T-helper 1 cell (primary cell): ENCODE measurements around the gene SIMC1.

Source experiments
- DNase-seq, 5 donors: peaks; one replicate each; pipeline ENCODE4 v3.0.0-alpha.2; 2012 to 2020

Gene SIMC1

DNA sequence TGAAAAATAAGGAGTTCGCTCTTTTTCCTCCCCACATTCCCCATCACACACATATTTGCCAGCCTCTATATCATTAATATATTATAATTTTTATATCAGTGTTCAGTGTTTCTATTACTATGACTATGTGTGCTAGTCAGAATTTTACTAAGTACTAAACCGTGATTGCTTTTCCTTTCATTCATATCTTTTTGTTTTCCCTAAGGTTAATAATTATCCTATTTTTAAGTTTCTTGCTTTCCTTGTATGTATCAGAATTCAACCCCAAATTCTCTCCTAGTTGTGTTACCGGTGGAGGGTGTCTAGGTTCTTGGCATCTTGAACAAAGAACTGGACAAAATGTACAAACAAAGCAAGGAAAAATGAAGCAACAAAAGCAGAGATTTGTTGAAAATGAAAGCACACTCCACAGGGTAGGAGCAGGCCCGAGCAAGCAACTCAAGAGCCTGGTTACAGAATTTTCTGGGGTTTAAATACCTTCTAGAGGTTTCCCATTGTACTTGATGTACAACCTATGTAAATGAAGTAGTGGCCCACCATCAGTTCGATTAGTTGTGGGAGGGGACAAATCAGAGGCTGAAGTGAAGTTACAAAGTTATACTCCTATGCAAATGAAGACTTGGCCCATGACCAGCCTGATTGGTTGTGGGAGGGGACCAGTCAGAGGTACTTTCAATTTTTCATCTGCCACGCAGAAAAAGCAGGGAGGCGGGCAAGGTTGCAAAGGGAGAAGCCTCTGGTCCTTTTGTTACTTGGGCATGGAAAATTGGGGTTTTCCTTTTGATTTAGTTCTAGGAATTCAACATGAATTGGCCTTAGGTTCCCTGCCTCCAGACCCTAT, 79.5 kb downstream of the SIMC1 start:
- no peak for DNase-seq

DNA sequence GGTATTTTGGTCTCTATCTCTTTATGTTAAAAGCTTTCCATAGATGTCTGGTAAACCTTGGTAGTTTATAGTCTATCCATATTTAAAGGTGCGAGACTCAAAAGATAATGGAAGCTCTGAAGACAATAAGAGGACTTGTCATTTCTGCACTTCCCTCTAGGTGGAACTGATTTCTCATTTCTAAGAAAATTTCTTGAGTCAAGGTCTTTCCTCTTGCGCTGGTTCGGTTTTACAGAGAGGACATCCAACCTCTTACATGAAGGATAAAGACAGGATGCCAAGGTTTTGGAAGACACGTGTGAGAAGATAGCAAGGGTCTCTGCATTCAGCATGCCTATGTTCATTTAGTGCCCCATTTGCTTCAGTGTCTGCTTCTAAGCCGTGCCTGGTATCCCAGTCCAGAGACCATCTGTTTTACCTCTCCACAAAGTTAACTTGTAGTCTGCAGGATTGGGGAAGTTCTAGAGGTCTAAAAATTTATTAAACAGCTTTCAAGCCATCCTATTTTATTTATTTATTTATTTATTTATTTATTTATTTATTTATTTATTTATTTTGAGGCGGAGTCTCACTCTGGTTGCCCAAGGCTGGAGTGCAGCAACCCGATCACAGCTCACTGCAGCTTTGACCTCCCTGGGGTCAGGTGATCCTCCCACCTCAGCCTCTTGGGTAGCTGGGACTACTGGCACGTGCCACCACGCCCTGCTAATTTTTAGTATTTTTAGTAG, 81.8 kb downstream of the SIMC1 start:
- DNase-seq = no peak

DNA sequence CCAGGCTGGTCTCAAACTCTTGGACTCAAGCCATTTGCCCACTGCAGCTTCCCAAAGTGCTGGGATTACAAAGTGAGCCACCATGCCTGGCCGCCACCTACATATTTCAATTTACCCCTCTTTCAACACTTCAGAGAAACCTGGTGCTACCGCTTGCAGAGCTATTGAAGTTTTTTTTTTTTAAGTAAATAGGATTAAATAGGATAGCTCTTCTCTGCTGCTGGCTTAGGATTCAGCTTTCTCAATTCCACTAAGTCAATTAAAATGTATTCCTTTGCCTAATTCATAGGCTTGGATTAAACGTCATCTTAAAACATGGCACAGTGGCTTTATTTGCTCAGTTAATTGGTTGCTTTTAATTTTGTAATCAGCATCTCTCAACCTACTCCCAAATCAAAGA, 82.4 kb downstream of the SIMC1 start:
- DNase-seq = no peak

DNA sequence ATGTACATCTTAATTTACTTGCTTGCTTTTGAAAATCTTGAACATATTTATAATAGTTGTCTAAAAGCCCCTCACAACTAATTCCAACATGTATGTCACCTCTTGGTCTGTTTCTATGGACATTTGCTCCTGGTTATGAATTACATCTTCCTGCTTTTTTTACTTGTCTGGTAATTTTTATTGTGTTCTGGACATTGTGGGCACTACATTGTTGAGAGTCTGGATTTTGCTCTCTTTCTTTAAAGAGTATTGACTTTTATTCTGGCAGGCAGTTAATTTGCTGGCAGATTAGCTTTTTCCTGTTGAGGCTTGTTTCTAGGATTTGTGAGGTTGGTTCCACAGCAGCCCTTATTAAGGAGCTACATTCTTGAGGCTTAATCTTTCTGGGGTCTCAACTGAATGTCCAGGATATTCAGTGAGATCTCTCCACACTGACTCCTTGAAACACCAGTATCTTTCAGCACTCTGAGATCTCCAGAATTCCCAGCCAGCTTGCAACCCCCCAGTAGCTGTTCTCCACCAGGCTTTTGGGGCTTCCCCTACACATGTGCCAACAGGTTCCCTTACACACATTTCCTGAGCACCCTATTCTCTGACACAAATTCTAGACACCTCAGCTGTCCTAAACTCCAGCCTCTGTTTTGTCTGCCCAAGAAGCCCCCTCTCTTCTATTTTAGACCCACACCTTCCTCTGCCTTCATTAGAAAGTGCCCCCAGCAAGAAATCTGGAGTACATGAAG, 96.0 kb downstream of the SIMC1 start:
- no peak for DNase-seq

DNA sequence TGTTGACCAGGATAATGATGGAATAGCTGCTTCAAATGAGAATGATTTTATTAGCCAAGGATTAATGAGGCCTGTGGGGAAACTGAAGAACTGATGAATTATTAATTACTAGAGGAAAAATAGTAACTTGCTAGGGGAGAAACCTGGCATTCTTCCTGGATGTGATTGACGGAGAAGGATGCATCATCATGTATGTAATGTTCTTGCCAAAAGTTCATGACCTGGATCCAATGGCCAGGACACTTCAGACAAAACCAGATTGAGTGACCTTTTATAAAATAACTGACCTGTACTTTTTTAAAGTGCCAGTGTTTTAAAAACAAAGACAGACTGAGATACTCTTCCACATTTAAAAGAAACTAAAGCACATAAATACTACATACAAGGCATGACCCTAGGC, 99.7 kb downstream of the SIMC1 start:
- no peak for DNase-seq

DNA sequence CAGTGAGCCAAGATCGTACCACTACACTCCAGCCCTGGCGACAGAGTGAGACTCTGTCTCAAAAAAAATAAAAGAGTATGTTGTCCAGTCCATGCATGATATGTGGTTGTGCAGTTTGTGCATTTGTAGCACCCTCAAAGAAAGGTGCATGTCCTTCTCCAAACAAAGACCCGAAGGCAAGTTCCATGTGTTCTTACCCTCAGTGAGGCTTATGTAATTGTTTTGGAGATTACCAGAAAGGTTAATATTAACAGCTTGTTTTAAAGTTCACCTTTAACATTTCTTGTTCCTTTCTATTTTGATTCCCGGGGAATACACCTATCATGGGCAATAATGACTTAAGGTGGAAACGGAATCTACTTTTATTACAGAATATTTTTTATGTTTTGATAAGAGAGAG, 101.1 kb downstream of the SIMC1 start:
- DNase-seq = no peak

DNA sequence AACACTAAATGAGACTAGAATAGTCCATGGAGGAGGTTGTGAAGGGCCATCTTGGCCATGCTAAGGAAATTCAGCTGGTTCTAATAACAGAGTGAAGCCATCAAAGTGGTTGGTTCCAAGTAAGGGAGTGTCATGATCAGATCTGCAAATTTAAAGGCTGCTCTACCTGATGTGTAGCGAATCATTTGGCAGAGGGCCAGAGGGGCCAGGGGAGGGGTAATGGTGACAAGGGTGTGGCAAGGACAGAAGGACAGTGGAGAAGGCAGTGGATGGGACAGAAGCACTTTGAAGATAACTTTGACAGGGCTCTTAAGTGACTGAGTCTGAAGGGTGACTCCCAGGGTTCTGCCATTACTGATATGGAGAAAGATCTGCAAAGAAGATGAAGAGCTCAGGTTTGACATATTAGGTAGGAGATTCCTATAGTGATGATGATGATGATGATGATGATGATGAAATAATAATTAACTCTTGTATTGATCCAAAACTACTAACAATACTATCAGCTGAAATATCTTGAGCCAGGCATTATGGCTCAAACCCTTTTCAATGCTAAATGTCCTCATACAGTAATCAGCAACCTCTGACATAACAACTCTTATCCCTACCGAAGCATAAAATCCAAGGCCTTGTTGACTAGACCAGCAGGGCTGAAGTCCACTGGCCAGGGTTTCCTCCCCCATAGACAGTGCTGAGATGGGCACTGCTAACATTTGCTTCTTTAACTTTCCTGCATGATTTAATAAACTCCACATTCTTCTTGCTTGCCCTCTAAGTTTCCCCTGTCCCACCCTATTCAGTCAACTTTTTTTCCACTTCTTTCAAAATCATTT, 103.3 kb downstream of the SIMC1 start:
- no peak for DNase-seq

DNA sequence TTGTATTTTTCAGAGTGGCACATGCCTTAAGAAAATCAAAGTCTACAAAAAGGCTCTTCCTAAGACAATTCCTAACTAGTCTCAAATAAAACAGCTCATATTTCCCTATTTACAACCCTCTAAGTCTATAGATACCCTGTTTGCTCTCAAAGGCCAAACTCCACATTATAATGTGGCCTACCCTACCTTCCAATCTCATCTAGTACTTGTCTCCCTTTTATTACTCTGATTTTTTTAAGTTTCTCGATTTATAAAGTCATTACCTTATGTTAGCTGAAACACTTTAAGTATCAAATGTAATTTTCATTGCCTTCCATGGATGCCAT, 103.9 kb downstream of the SIMC1 start:
- no peak for DNase-seq

DNA sequence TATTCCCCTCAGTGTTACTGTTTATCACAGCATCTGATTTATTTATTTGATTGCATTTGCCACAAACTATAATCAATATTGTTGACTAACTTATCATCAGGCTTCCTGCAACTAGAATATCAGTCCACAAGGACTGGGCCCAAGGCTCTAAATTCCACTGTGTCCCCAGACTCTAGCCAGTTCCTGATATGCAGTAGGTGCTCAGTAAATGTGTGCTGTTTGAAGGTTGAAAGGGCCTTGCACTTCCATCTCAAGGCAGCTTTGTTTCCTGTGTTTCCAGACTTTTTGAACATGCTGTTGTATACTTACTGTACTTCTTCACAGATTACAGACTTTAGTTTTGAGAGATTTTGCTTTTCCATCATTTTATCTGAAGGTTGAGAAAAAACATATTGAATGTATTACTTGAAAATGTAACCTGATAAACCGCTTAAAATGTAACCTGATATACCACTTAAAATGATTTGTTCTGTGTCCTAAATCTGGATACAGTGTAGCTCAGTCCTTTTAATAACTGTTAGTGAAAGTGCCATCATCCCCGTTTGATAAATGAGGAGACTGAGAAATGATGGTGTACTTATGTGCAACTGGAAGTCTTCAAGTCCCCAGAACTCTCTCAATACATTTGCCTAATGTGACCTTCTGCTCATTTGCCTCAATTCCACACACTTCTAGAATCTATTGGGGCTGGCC, 104.7 kb downstream of the SIMC1 start:
- DNase-seq = no peak

DNA sequence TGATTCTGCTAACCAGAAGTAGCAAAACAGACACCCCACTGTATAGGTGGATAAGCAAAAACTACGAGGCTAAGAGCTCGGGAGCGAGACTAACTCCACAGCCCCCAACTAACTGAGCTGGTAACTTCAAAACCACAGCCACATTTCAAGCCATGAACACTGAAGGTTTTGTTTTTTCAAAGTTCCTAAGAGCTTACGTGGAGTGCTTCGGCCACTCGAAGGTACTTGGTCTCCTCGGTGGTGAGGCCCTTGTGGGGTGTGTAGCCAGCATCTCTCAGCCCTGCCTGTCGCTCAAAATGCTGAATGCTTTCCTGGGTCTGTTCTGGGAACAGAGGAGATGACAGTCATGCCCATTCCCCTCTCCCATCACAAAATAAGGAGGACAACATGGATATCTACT, 112.2 kb downstream of the SIMC1 start:
- no peak for DNase-seq

DNA sequence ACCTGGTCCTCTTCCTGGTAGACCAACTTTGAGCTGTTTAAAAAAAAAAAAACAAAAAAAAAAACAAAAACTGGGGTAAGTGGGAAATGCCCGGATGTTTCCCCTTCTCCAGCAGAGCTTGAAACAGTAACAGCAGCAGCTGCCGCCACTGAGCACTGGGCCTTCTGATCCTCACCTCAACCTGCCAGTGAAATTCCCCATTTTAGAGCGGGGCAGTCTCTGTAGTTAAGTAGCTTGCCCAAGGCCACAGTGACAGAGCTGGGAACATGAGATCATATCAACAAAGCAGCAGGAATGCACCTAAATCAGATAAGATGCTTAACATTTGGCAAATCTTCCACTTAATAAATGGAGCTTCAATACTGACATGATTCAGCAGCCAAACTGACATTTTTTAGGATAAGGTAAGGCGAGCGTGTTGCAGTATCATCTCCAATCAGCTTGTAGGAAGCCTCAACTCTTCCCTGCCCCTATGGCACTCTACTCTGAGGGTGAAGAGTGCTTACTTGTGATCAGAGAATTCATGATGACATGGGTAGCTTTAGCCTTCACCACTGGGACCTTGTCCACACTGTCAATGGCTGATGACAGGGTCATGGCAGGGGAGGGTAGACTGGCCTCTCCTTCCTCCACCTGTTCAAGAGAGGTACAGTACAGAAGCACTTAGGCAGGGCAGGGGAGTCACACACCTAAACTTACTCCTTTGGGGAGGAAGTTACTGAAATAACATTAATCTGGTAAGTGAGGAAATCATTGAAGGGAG, 114.1 kb downstream of the SIMC1 start:
- DNase-seq = no peak

DNA sequence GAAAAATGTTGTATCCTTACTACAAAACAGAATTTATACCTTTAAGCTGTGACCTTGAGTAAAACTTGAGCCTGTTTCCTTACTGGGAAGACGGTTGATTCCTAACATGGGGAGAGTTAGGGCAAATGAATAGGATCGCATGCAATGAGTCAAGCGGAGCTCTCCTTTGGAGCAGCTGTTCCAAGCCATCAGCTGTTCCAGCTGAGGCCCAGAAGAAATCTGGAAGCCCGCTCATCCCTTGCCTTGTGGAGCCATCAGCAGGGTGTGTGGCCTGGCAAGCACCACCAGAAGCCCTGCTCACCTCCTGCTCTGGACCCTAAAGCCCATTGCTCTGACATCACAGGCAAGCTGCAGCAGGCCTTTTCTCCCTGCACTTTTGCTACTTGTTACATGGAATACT, 115.3 kb downstream of the SIMC1 start:
- DNase-seq = no peak

DNA sequence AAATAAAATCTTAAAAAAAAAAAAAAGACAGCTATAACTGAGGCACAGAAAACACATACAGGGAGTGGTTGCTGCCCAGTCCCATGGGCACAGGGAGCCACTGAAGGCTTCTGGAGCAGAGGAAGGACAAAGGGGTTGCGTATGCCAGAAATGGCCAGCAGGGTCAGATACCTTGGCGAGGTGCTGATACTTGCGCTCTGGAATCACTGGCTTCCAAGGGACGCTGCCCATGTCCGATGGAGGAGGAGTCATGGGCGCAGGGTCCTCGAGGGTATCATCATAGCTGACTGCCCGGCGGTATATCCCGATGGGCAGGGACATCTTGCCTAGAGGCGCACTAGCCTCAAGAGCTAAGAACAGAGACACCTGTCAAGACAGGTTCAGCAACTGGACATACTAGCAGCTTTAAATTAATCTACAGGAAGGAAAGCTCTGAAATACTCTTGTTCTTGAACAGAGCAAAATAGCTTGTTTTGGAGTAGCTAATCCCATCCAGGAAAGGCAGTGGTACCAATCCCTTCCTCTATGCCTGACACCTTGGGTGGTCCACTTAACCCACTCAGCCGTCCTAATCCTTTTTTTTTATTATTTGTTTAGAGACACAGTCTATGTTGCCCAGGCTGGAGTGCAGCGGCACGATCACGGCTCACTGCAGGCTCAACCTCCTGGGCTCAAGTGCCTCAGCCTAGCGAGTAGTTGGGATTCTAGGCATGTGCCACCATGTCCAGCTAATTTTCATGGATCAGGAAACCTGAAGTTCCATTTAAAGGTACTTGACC, 117.4 kb downstream of the SIMC1 start:
- DNase-seq = no peak

DNA sequence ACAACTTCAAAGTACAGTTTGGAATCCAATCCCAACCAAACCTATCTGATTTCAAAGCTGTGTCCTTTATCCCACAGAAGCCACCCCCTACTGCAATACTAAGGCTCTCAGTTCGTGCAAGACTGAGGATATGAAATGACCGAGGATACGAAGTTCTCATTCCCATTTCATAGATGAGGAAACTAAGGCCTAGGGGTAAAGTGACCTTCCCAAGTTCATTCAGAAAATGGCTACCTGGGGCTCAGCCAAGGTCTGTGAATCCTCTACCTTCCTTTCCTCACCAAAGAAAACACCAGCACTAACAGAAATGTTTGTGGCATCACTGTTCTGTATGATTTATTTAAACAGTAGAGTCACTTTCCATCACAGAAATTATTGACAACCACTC, 117.9 kb downstream of the SIMC1 start:
- no peak for DNase-seq

DNA sequence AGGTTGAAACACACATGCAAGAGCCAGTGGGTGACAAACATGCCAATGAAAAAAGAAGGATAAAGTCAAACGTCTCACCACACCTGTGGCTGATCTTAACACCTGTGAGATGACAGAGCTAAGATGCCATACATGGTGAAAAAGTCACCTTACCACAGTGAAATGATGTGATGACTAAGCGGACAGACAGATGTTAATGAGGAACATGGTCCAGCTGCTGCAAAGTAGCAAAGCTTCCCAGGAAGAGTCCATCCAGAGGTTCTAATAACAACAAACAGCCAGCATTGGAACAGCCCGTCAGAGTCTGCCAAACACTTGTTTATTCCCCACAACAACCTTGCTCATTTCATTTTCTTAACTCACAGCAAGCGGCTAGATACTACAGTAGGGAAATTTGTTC, 121.4 kb downstream of the SIMC1 start:
- no peak for DNase-seq

DNA sequence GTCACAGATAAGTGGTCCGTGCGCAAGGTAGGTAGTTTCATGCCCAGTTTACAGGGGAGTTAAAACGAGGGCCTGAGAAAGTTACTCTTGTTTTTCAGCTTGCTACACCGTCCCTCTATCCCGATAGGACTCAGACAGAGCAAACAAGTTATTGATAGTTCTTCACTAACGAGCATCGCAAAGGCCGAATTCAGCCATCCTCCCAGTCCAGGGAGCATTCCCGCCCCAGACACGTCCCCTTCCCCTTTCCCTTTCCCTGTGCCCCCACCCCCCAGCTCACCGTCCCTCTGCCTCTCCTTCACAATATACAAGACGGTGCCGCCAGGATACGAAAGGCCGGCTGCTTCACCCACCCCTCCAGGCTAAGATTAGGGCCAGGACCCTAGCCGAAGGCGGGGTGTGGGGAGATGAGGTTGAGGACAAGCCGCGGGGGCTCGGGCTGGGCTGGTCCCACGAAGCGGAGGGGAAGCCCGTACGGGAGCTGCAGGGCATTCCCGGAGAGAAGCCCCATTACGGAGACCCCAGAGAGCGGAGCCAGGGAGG, 122.7 kb downstream of the SIMC1 start:
- DNase-seq = no peak

DNA sequence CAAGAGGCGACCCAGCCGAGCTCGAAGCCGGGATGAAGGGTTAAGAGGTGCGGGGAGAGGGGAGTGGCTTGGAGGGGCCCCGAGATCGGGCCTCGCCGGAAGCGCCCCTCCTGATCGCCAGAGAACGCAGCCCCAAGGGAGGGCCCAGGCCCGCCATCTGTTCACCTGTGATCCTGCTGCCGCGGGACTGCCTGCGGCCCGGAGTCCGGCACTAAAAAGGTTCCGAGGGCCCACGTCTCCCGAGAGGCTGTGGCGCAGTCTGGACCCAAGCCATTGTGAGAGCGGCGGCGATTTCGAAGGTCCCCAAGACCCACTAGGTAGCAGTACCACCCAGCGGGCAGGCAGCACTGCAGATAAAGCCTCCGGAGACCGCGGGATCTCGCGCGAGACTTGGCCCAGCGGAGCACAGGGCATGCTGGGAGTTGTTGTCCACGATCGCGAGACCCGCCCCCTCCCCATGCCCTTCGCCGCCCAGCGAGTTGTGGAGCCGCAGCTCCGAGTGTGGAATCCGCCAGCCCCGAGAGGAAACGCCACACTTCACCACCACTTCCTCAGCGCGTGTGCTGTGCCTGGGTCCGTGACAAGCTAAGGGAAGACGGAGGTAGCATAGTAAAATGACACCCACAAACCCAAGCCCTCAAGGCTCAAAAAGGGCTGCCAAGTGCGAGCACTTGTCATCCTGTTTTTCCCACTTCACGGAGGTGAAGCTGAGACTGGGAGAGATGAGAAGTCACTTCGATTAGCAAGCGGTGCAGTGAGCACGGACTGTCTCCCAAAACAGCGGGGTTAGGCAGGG, 123.4 kb downstream of the SIMC1 start, which contains the start of gene KIAA1191:
TSS of gene KIAA1191 (minus strand) at position 328 of the 796 bp plus-strand sequence. CDS start 2,256 bp downstream, outside the sequence.
- DNase-seq = peak; percentile 88 to 96 (median 93)

DNA sequence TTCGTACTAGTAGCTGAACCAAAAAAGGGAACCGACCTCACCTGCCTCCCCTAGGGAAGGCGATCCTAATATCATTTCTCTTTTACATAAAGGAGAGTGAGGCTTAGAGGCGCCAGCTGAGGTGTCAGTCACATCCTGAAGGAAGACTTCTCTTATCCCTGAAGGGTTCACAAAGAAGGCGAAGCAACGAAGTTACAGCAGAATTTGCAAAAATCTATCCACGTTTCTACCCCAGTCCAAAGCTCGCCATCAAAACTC, 123.9 kb downstream of the SIMC1 start:
- no peak for DNase-seq

DNA sequence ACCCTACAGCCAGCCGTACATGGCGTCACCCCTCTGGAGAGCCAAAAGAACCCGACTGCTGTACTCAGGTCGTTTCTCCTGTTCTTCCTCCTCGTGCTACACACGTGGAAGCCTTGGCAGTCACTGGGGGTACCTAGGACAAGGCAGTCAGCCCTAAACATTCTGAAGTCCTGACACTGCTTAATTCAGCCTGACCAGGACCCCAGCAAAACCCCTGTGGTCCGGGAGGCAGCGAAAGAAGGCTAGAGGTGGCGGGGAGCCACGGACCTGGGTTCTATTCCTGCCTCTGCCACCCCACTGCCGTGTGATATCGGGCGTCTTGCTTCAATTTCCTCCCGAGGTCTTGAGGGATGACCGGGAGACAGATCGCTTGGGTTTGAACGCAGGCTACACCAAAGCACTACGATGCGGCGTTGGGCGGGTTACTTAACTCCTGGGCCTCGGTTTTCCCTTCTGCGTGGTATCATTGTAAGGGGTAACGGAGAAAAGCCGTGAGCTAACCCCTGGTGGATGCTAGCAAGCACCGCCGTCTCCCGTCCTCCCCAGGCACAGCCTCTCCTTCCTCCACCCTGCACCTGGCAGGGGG, 126.6 kb downstream of the SIMC1 start:
- peak in 1 of 5 donors; percentile 4 for DNase-seq
